Measurements from ENCODE around the gene IGSF10.

The IGSF10 gene

GRCh38 chr3:151412989-151413388, 47.9 kb downstream of the IGSF10 start:
- no peak for DNase-seq

Measured in right hindlimb (tissue), 1 donor.